ENCODE data around the gene BOD1L1. TPM values are rescaled to one million over a fixed set of nuclear protein-coding genes. Genes with fewer than 3 reads are reported as not detected.

BOD1L1 gene
- total RNA-seq, 2 experiments from 2014 or later: 27.2 to 28.9 TPM

DNA sequence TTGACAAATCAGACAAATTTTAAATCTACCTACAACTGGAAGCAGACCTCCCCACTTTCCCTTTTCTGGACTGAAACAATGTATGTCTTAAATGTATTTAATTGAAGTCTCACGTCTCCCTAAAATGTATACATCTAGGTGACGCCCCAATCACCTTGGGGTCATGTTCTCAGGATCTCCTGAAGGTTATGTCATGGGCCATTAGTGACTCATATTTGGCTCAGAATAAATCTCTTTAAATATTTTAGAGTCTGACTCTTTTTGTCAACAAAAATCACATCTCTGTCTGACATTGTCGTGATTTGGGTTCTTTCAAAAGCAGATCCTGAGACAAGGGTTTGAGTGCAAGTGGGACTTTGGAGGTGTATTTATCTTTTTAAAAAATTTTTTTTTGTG is 26.2 kb upstream of the BOD1L1 start:
- Mint-ChIP-seq H3K27ac (no peak overlapping the region), H3K9me3 (no peaks in the 10 kb centered on the region), H3K36me3 (ENCODE audit: low read depth) (no peaks in the 10 kb centered on the region), H3K27me3 (peaks cover 2% of the 10 kb centered on the region), H3K4me1 (ENCODE audit: low read depth) (peaks cover 12% of the 10 kb centered on the region), H3K4me3 (no peak overlapping the region)
- TF ChIP-seq, protein P1, sequence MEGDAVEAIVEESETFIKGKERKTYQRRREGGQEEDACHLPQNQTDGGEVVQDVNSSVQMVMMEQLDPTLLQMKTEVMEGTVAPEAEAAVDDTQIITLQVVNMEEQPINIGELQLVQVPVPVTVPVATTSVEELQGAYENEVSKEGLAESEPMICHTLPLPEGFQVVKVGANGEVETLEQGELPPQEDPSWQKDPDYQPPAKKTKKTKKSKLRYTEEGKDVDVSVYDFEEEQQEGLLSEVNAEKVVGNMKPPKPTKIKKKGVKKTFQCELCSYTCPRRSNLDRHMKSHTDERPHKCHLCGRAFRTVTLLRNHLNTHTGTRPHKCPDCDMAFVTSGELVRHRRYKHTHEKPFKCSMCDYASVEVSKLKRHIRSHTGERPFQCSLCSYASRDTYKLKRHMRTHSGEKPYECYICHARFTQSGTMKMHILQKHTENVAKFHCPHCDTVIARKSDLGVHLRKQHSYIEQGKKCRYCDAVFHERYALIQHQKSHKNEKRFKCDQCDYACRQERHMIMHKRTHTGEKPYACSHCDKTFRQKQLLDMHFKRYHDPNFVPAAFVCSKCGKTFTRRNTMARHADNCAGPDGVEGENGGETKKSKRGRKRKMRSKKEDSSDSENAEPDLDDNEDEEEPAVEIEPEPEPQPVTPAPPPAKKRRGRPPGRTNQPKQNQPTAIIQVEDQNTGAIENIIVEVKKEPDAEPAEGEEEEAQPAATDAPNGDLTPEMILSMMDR (IDR thresholded peaks at IDR 0.05): no peak
- POLR2A ChIA-PET: interaction anchor here (1.7 kb wide), 1 partner anchor 26 kb away, joined by 9 read pairs; the partner anchor contains the start of gene BOD1L1
- no peak for ATAC-seq
- CTCF ChIA-PET: interaction anchor here (0.7 to 2.5 kb wide), 31 partner anchors 8 to 1983 kb away, joined by 3 to 36 read pairs (median 4); partner anchors contain the start of gene BOD1L1
- DNase-seq: no peak
- intact Hi-C loops (cut with micrococcal nuclease): loop anchor here (10.0 kb wide), 1 partner anchor 1351 kb away; the partner anchor contains the start of gene CPEB2

DNA sequence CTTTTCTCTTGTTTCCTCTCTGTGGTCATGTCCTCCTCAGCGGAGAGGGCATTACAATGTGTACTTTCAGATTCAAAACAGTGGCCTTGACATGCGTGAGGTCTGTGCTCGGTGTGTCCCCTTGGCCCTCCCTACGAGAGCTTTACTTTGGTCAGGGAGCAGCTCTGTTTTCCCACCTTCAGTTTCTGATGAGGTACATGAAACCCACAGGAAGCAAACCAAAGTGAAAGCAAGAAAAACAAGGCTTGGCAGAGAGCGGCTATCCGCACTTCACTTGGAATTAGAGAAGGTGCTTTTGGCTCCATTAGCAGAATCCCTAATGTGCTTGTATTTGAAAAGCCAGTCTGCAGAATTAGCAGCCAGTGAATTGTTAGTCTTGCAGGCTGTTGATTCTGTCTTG is 19.5 kb upstream of the BOD1L1 start:
- CTCF ChIA-PET: interaction anchor here (1.8 kb wide), 1 partner anchor 10 kb away, joined by 5 read pairs; no protein-coding TSS in a partner anchor

DNA sequence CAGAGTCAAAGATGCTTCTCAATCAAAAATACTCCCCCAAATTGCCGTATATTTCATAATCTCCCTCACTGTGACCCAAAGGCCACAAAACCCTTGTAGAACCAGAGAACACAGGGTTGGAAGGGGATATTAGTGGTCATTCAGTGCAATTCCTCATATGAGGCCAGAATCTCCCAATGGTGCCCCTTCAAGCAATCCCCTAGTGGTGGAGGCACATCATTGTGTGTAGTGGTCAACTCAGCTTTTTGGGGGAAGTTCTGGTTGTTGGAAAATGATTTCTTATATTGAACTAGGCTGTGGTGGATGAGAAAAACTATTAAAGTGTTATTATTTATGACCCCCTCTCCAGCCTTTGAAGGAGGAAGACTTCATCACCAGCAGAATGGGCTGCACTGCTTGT is 17.6 kb upstream of the BOD1L1 start:
- TF ChIP-seq, protein P1 (IDR thresholded peaks at IDR 0.05): no peak
- DNase-seq (no peak), ATAC-seq (no peak)
- CTCF ChIA-PET: interaction anchor here (0.9 to 2.0 kb wide), 2 partner anchors 9 to 16 kb away, joined by 3 to 10 read pairs; no protein-coding TSS in a partner anchor
- Mint-ChIP-seq H3K27ac (no peak overlapping the region), H3K4me1 (ENCODE audit: low read depth) (peaks cover 2% of the 10 kb centered on the region), H3K36me3 (ENCODE audit: low read depth) (no peaks in the 10 kb centered on the region), H3K9me3 (no peaks in the 10 kb centered on the region), H3K27me3 (peaks cover 19% of the 10 kb centered on the region), H3K4me3 (no peak overlapping the region)
- POLR2A ChIA-PET: no interaction called here
- intact Hi-C loops (cut with micrococcal nuclease): no loop called here

More for the DNA sequence above, 19.5 kb upstream of the BOD1L1 start:
- POLR2A ChIA-PET: no interaction called here
- no peak overlapping the region for H3K4me3 Mint-ChIP-seq
- H3K4me1 Mint-ChIP-seq (ENCODE audit: low read depth): peaks cover 2% of the 10 kb centered on the region
- no peaks in the 10 kb centered on the region for H3K9me3 Mint-ChIP-seq
- ATAC-seq: no peak
- no peaks in the 10 kb centered on the region for H3K36me3 Mint-ChIP-seq (ENCODE audit: low read depth)
- H3K27ac Mint-ChIP-seq: no peak overlapping the region
- TF ChIP-seq, protein P1 (IDR thresholded peaks at IDR 0.05): no peak
- H3K27me3 Mint-ChIP-seq: peaks cover 15% of the 10 kb centered on the region
- DNase-seq: no peak
- intact Hi-C loops (cut with micrococcal nuclease): no loop called here

DNA sequence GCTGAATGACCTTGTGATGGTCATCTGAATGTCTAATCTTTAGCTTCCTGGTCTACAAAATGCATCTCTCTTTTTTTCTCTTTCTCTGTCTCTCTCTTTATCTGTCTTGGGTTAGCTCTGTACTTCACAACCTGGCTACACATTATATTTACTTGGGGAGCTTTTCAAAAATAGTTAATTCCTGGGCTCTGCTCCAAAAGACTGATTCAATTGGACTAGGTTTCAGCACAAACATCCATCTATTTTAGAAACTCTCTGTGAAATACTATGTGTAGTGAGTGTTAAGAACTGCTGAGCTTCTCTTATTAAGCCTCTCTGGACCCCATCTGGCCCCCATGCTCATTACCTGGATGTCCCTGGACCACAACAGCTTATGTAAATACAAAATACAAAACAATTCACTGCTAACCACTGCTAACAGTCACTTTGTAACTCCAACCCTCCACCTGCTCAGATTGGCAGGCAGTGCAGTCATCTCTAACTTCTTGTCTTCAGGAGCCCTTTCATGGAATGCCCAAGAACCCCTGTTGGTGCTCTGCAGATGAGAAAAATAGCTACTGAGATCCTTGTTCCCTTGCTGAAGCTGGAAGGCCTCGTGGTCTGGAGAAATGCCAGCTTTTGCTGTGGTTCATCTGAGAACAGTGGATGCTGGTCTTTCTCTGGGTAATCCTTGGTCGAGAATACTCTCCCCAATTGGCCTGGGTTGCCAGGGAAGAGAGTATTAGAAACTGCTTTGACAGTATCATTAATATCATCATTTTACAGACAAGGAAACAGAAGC is 14.8 kb upstream of the BOD1L1 start:
- POLR2A ChIA-PET: no interaction called here

More for the DNA sequence above, 14.8 kb upstream of the BOD1L1 start:
- intact Hi-C loops (cut with micrococcal nuclease): no loop called here
- TF ChIP-seq, protein P1 (IDR thresholded peaks at IDR 0.05): no peak
- Mint-ChIP-seq H3K9me3 (no peaks in the 10 kb centered on the region), H3K4me1 (ENCODE audit: low read depth) (peaks cover 2% of the 10 kb centered on the region), H3K27ac (no peak overlapping the region), H3K4me3 (no peak overlapping the region), H3K27me3 (peaks cover 22% of the 10 kb centered on the region), H3K36me3 (ENCODE audit: low read depth) (no peaks in the 10 kb centered on the region)
- ATAC-seq: no peak
- CTCF ChIA-PET: interaction anchor here (0.8 to 3.7 kb wide), 5 partner anchors 8 to 14 kb away, joined by 3 to 30 read pairs (median 4); no protein-coding TSS in a partner anchor
- no peak for DNase-seq

Measured in activated CD8-positive, alpha-beta T cell treated with anti-CD3 and anti-CD28 coated beads for 36 hours (primary cell).